GM12892 (cell line): ENCODE results near the gene CCDC102A.

Experiments
- POLR2A ChIP-seq: IDR thresholded peaks from 2 replicates; pipeline ENCODE4 v1.6.1; 2011; ENCODE audit warnings: low read depth, low read length, control low read depth
- POLR2AphosphoS5 ChIP-seq: IDR thresholded peaks from 2 replicates; pipeline ENCODE4 v1.6.1; 2011; ENCODE audit warnings: low read depth, low read length, control low read depth
- TAF1 ChIP-seq: IDR thresholded peaks from 2 replicates; pipeline ENCODE4 v1.6.1; 2011; ENCODE audit warnings: low read depth, mild to moderate bottlenecking, control low read depth, low read length, borderline replicate concordance

GRCh38 chr16:57531253-57531575 lies 5.2 kb downstream of the CCDC102A start:
- TF ChIP-seq POLR2AphosphoS5 (no peak), TAF1 (no peak), POLR2A (no peak)
